CD4-positive, alpha-beta memory T cell (primary cell): ENCODE results near the gene SPATA31E1. TPM values are rescaled to one million over a fixed set of nuclear protein-coding genes. Genes with fewer than 3 reads are reported as not detected.

ENCODE experiments used
- CTCF ChIA-PET: fragments of 350-600 bp; sonication (Branson Sonifier 250); formaldehyde crosslinking; loops from one replicate; lab custom pipeline; 2021; ENCODE audit warnings: inconsistent platforms; ENCODE audit not compliant: partially characterized antibody; lab: Charles Lee
- POLR2A ChIA-PET: fragments of 350-600 bp; sonication (Branson Sonifier 250); formaldehyde crosslinking; loops from one replicate; lab custom pipeline; 2021; ENCODE audit not compliant: partially characterized antibody; lab: Charles Lee
- DNase-seq, 5 donors: peaks; one replicate each; pipeline versions ENCODE4 v3.0.0 to v3.0.0-alpha.2; 2020 to 2022; ENCODE audit warnings: mixed read lengths in 1 of 5
- H3K27ac ChIP-seq: one replicate; pipeline ENCODE4 v1.7.0; 2013; ENCODE audit warnings: low read depth, low read length
- H3K27me3 ChIP-seq: 2 replicates; pipeline ENCODE4 v1.7.0; 2013; ENCODE audit warnings: mild to moderate bottlenecking, low read length, moderate library complexity; ENCODE audit not compliant: insufficient read depth
- H3K36me3 ChIP-seq: 2 replicates; pipeline ENCODE4 v1.7.0; 2013; ENCODE audit warnings: mild to moderate bottlenecking, low read length, moderate library complexity; ENCODE audit not compliant: insufficient read depth
- H3K4me1 ChIP-seq: 2 replicates; pipeline ENCODE4 v1.7.0; 2013; ENCODE audit warnings: mild to moderate bottlenecking, low read length, moderate library complexity; ENCODE audit not compliant: insufficient read depth
- H3K4me3 ChIP-seq, 2 donors: one replicate each; pipeline ENCODE4 v1.7.0; 2013; ENCODE audit warnings: low read length in 2 of 2, mild to moderate bottlenecking in 1 of 2
- H3K9me3 ChIP-seq, 2 donors: one replicate each; pipeline ENCODE4 v1.7.0; 2013; ENCODE audit warnings: low read length in 2 of 2, control low read depth in 1 of 2; ENCODE audit not compliant: control insufficient read depth in 1 of 2
- H3K27ac Mint-ChIP-seq, 7 donors: one replicate each; pipeline ENCODE4 v1.8.0; 2020 to 2021; ENCODE audit warnings: mixed read lengths in 7 of 7, mild to moderate bottlenecking in 6 of 7, inconsistent platforms in 3 of 7, moderate library complexity in 3 of 7
- H3K27me3 Mint-ChIP-seq, 2 donors: one replicate each; pipeline ENCODE4 v1.8.0; 2020 to 2021; ENCODE audit warnings: mixed read lengths in 2 of 2
- H3K36me3 Mint-ChIP-seq, 2 donors: one replicate each; pipeline ENCODE4 v1.8.0; 2020 to 2021; ENCODE audit warnings: mixed read lengths in 2 of 2, inconsistent platforms in 1 of 2, mild to moderate bottlenecking in 1 of 2
- H3K4me1 Mint-ChIP-seq, 4 donors: one replicate each; pipeline ENCODE4 v1.8.0; 2020 to 2021; ENCODE audit warnings: mixed read lengths in 4 of 4, mild to moderate bottlenecking in 1 of 4
- H3K4me3 Mint-ChIP-seq, 8 donors: one replicate each; pipeline ENCODE4 v1.8.0; 2020 to 2021; ENCODE audit warnings: mixed read lengths in 8 of 8, mild to moderate bottlenecking in 7 of 8, moderate library complexity in 6 of 8, inconsistent platforms in 3 of 8
- H3K9me3 Mint-ChIP-seq, 8 donors: one replicate each; pipeline ENCODE4 v1.8.0; 2020 to 2021; ENCODE audit warnings: mixed read lengths in 8 of 8, mild to moderate bottlenecking in 5 of 8, inconsistent platforms in 3 of 8, moderate library complexity in 1 of 8
- intact Hi-C: fragments of 100-400 bp; cut with micrococcal nuclease; formaldehyde crosslinking; loops from one replicate; pipeline ENCODE4 v1.15.1; 2023
- polyA plus RNA-seq, 2 donors: library from polyadenylated mRNA; unstranded; fragments of 300-500 nt; fragmentation: Illumina TruSeq; gene quantifications; one replicate each; pipeline ENCODE4 v1.2.3, GENCODE V29; 2021
- total RNA-seq, 2 experiments: library from RNA; stranded (reverse); gene quantifications; one replicate each; pipeline ENCODE4 v1.2.3, GENCODE V29; 2021

Gene SPATA31E1
- total and polyA plus RNA-seq, 4 experiments from 2014 or later, result not detected

GRCh38 chr9:87855061-87855460 lies 27.6 kb upstream of the SPATA31E1 start:
- no peaks in the 10 kb centered on the region for H3K36me3 ChIP-seq
- H3K27me3 Mint-ChIP-seq, result peaks cover 0 to 4% of the 10 kb centered on the region in 2 donors
- ChIA-PET CTCF (no interaction called here), POLR2A (no interaction called here)
- no peak overlapping the region for H3K4me3 ChIP-seq
- H3K27me3 ChIP-seq, result no peaks in the 10 kb centered on the region
- H3K36me3 Mint-ChIP-seq, result no peaks in the 10 kb centered on the region
- intact Hi-C loops, result no loop called here
- no peak overlapping the region for H3K4me3 Mint-ChIP-seq
- no peaks in the 10 kb centered on the region for H3K9me3 ChIP-seq
- no peaks in the 10 kb centered on the region for H3K4me1 ChIP-seq
- H3K4me1 Mint-ChIP-seq, result no peaks in the 10 kb centered on the region
- H3K27ac Mint-ChIP-seq, result no peak overlapping the region
- H3K27ac ChIP-seq, result no peak overlapping the region
- no peak for DNase-seq
- peaks cover 0 to 13% (median under 1%) of the 10 kb centered on the region in 8 donors for H3K9me3 Mint-ChIP-seq

- H3K9me3 ChIP-seq, result no peaks in the 10 kb centered on the region
- no peak overlapping the region for H3K27ac ChIP-seq
- H3K27ac Mint-ChIP-seq, result no peak overlapping the region
- no peaks in the 10 kb centered on the region for H3K4me1 Mint-ChIP-seq
- POLR2A ChIA-PET, result no interaction called here
- no peak for DNase-seq
- H3K4me3 ChIP-seq, result no peak overlapping the region
- H3K36me3 ChIP-seq, result no peaks in the 10 kb centered on the region
- peaks cover 0 to 4% of the 10 kb centered on the region in 2 donors for H3K27me3 Mint-ChIP-seq
- intact Hi-C loops, result no loop called here
- H3K4me3 Mint-ChIP-seq, result no peak overlapping the region
- CTCF ChIA-PET, result no interaction called here
- H3K27me3 ChIP-seq, result no peaks in the 10 kb centered on the region
- H3K9me3 Mint-ChIP-seq, result peaks cover 0 to 24% (median 9%) of the 10 kb centered on the region in 8 donors
- no peaks in the 10 kb centered on the region for H3K4me1 ChIP-seq
- H3K36me3 Mint-ChIP-seq, result no peaks in the 10 kb centered on the region
These were observed 25.3 kb upstream of the SPATA31E1 start for GRCh38 chr9:87857141-87857947.

GRCh38 chr9:87857948-87858335 lies 24.7 kb upstream of the SPATA31E1 start:
- H3K9me3 ChIP-seq, result no peaks in the 10 kb centered on the region
- H3K9me3 Mint-ChIP-seq, result peaks cover 2 to 28% (median 10%) of the 10 kb centered on the region in 8 donors
- ChIA-PET CTCF (no interaction called here), POLR2A (no interaction called here)
- H3K27ac Mint-ChIP-seq, result no peak overlapping the region
- no peaks in the 10 kb centered on the region for H3K27me3 ChIP-seq
- peaks cover 0 to 4% of the 10 kb centered on the region in 2 donors for H3K27me3 Mint-ChIP-seq
- H3K27ac ChIP-seq, result no peak overlapping the region
- H3K36me3 ChIP-seq, result no peaks in the 10 kb centered on the region
- no peak overlapping the region for H3K4me3 ChIP-seq
- H3K4me3 Mint-ChIP-seq, result no peak overlapping the region
- no peaks in the 10 kb centered on the region for H3K4me1 ChIP-seq
- no peaks in the 10 kb centered on the region for H3K4me1 Mint-ChIP-seq
- intact Hi-C loops, result no loop called here
- H3K36me3 Mint-ChIP-seq, result no peaks in the 10 kb centered on the region
- no peak for DNase-seq

- no peaks in the 10 kb centered on the region for H3K27me3 ChIP-seq
- Mint-ChIP-seq H3K27ac (no peak overlapping the region), H3K27me3 (peaks cover under 1 to 4% of the 10 kb centered on the region in 2 donors), H3K36me3 (no peaks in the 10 kb centered on the region), H3K4me1 (no peaks in the 10 kb centered on the region), H3K9me3 (peaks cover 2 to 28% (median 10%) of the 10 kb centered on the region in 8 donors), H3K4me3 (no peak overlapping the region)
- intact Hi-C loops, result no loop called here
- no peak overlapping the region for H3K4me3 ChIP-seq
- ChIA-PET CTCF (no interaction called here), POLR2A (no interaction called here)
- no peaks in the 10 kb centered on the region for H3K9me3 ChIP-seq
- no peaks in the 10 kb centered on the region for H3K4me1 ChIP-seq
- no peak for DNase-seq
- no peak overlapping the region for H3K27ac ChIP-seq
- H3K36me3 ChIP-seq, result no peaks in the 10 kb centered on the region
These were observed 23.5 kb upstream of the SPATA31E1 start for GRCh38 chr9:87859137-87859536.

- ChIA-PET POLR2A (no interaction called here), CTCF (no interaction called here)
- DNase-seq, result no peak
- H3K4me1 ChIP-seq, result no peaks in the 10 kb centered on the region
- H3K9me3 Mint-ChIP-seq, result peaks cover 2 to 28% (median 11%) of the 10 kb centered on the region in 8 donors
- intact Hi-C loops, result no loop called here
- H3K4me1 Mint-ChIP-seq, result no peaks in the 10 kb centered on the region
- H3K4me3 Mint-ChIP-seq, result no peak overlapping the region
- H3K27ac ChIP-seq, result no peak overlapping the region
- no peaks in the 10 kb centered on the region for H3K36me3 Mint-ChIP-seq
- H3K4me3 ChIP-seq, result no peak overlapping the region
- H3K27ac Mint-ChIP-seq, result no peak overlapping the region
- H3K27me3 ChIP-seq, result no peaks in the 10 kb centered on the region
- no peaks in the 10 kb centered on the region for H3K9me3 ChIP-seq
- peaks cover 2 to 4% of the 10 kb centered on the region in 2 donors for H3K27me3 Mint-ChIP-seq
- H3K36me3 ChIP-seq, result no peaks in the 10 kb centered on the region
These were observed 22.9 kb upstream of the SPATA31E1 start for GRCh38 chr9:87859786-87860185.

- no peak overlapping the region for H3K27ac ChIP-seq
- peaks cover 2 to 25% (median 10%) of the 10 kb centered on the region in 8 donors for H3K9me3 Mint-ChIP-seq
- ChIA-PET POLR2A (no interaction called here), CTCF (no interaction called here)
- no peak for DNase-seq
- no peaks in the 10 kb centered on the region for H3K4me1 Mint-ChIP-seq
- H3K4me3 ChIP-seq, result no peak overlapping the region
- H3K4me1 ChIP-seq, result no peaks in the 10 kb centered on the region
- no peaks in the 10 kb centered on the region for H3K9me3 ChIP-seq
- H3K36me3 ChIP-seq, result no peaks in the 10 kb centered on the region
- no peaks in the 10 kb centered on the region for H3K27me3 ChIP-seq
- H3K4me3 Mint-ChIP-seq, result no peak overlapping the region
- peaks cover 0 to 2% of the 10 kb centered on the region in 2 donors for H3K27me3 Mint-ChIP-seq
- no peaks in the 10 kb centered on the region for H3K36me3 Mint-ChIP-seq
- H3K27ac Mint-ChIP-seq, result no peak overlapping the region
- intact Hi-C loops, result no loop called here
These were observed 21.3 kb upstream of the SPATA31E1 start for GRCh38 chr9:87861332-87861731.

GRCh38 chr9:87862536-87863268 lies 20.0 kb upstream of the SPATA31E1 start:
- Mint-ChIP-seq H3K4me1 (no peaks in the 10 kb centered on the region), H3K27ac (no peak overlapping the region), H3K4me3 (no peak overlapping the region), H3K36me3 (no peaks in the 10 kb centered on the region), H3K9me3 (peaks cover 2 to 25% (median 10%) of the 10 kb centered on the region in 8 donors), H3K27me3 (peaks cover 0 to 2% of the 10 kb centered on the region in 2 donors)
- no peak overlapping the region for H3K27ac ChIP-seq
- no peaks in the 10 kb centered on the region for H3K4me1 ChIP-seq
- intact Hi-C loops, result no loop called here
- H3K27me3 ChIP-seq, result no peaks in the 10 kb centered on the region
- H3K4me3 ChIP-seq, result no peak overlapping the region
- DNase-seq, result no peak
- H3K36me3 ChIP-seq, result no peaks in the 10 kb centered on the region
- ChIA-PET POLR2A (no interaction called here), CTCF (no interaction called here)
- H3K9me3 ChIP-seq, result no peaks in the 10 kb centered on the region
